Uterus (tissue), 2 donors: Measurements from ENCODE around the gene SORCS3.

Experiments used
- CTCF ChIP-seq, 4 experiments: fragments of 200-600 bp in 2 of 4; fragments of 450-650 bp in 2 of 4; sonication (generic) in 2 of 4; IDR thresholded peaks; one replicate each; pipeline ENCODE4 v1.5.1; 2016 to 2019; ENCODE audit warnings: antibody characterized with exemption in 4 of 4, mild to moderate bottlenecking in 2 of 4, moderate library complexity in 1 of 4
- POLR2A ChIP-seq, 2 donors: fragments of 450-650 bp; IDR thresholded peaks; one replicate each; pipeline ENCODE4 v1.6.1; 2016; ENCODE audit warnings: antibody characterized with exemption in 2 of 2, mild to moderate bottlenecking in 1 of 2, moderate library complexity in 1 of 2

DNA sequence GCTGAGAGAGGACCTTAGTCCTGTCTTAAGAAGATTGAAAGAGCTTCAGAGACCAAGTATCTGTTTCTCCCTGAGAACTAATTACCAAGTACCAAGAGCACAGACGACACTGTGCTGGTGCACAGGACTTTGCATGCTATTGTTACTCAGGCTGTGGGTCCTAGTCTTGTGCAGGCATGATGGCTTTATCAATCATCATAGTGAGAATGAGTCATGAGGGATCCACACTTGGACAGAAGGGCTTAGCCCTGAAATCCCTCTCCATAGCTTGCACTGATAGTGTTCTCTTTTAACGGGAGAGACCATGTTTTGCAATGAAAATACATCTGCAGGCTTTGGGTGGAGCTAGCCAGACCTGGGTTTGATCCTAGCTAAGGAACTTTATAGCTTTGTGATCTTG lies 93.3 kb downstream of the SORCS3 start:
- no peak for TF ChIP-seq POLR2A (IDR thresholded peaks at IDR 0.05)
- no peak for TF ChIP-seq CTCF (IDR thresholded peaks at IDR 0.05)
